ENCODE results near the gene FRMD4A.
"Not testable (repeated sequence)": the region's sequence is repeated elsewhere in the genome, so short reads cannot be mapped to it uniquely, and the experiment has no call there.

FRMD4A gene

GRCh38 chr10:14135196-14135595 lies 195.5 kb downstream of the FRMD4A start:
- not testable (repeated sequence) for DNase-seq

- no peak for DNase-seq
Observed at GRCh38 chr10:14134275-14134674, 196.4 kb downstream of the FRMD4A start.

DNA sequence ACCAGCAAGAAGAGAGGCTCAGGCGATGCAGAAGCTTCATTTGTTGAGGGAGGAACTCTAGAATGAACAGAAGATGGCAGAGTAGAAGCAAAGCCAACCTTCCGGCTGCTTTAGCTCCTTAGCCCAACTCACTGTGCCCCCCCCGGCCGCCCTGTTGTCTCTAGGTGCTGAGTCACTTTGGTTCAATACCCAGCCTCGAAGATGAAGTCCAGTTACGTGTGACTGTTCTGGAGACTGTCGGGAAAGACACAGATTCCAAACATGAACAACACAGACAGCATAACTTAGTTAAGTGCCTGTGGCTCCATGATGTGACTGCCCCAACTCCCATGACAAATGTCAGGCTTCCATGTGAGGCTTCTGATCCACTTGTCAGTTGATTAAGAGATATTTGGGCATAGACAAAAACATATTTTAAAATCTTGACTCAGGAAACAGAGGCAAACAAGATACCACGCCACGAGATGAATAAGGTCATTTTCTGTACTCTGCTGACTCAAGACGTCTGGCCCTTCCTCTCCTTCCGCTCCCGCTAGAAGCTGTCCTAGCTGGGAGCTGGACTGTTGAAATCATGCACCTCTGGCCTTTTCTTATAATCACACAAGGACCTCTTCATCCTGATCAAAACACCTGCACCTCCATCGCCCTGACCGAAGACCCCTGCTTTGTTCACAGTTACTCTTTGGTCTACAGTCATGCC lies 199.3 kb downstream of the FRMD4A start:
- no peak for DNase-seq

GRCh38 chr10:14129770-14130169 lies 201.0 kb downstream of the FRMD4A start:
- no peak for DNase-seq

DNA sequence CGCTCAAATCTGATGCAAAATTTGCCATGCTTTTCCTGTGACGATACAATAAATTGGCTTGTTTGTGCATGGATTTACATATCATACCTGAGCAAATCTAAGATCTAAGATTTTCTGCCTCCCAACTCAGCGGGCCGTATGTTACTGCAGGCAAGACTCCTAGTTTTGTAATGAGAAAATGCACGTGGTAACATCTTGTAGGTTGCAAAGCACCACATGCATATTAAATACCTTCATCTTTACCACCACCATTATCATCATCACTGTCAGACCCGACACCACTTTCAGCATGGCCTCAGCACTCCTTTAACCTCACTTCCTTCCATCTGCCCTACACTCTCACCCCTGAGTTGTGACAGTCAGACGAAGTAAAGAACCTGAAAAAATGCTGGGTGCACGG lies 202.2 kb downstream of the FRMD4A start:
- no peak for DNase-seq

DNA sequence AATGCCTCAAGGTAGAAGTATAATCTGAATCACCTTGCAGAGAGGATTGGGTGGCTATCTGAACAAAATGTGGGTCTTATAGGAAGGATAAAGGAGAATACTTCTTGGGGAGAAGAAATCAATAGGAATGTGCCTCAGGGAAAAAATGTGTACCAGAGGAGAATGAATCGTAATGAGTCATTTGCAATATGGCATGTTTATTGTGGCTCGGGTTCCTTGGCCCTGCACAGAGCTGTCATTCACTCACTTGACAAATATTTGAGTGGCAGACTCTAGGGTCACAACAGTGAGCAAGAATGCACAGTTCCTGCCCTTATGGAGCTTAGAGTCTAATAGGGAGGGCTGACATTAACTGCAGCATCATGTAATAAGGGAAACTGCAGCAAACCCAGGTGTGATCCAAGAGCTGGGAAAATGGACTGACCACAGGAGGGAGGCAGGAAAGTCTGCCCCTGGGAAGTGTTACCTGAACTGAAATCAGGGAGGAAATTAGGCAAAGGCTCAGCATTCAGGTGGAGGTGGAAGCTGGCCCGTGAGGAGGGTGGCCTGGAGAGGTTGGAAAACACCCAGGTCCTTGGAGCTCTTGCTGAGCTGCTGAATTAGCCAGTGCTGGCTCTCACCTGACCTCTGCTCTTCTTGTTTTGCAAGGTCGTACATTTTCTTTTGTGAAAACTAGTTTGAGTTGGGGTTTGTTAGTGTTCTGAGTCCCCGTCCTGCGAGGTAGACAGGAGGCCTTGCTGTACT lies 203.9 kb downstream of the FRMD4A start:
- DNase-seq = no peak

- no peak for DNase-seq
Observed at GRCh38 chr10:14125564-14125963, 205.2 kb downstream of the FRMD4A start.

DNA sequence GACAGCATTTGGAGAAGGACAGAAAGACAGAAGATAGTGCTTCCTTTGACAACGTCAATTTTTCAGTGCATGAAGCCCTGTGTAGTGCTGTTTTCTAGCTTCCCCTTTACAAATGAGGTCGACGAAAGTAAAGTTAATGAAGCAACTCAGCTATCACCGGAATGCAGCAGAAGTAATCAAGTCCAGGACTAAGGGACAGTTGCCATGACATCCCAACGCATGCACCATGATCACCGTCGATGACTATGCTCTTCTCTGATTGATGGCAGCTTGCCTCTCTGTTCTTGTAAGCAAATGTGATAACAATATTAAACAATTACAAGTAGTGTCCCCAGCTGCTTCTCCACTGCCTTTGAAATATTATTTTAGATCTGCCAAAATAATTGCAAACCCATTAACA lies 205.8 kb downstream of the FRMD4A start:
- DNase-seq = no peak

GRCh38 chr10:14123139-14123538 lies 207.6 kb downstream of the FRMD4A start:
- no peak for DNase-seq

DNA sequence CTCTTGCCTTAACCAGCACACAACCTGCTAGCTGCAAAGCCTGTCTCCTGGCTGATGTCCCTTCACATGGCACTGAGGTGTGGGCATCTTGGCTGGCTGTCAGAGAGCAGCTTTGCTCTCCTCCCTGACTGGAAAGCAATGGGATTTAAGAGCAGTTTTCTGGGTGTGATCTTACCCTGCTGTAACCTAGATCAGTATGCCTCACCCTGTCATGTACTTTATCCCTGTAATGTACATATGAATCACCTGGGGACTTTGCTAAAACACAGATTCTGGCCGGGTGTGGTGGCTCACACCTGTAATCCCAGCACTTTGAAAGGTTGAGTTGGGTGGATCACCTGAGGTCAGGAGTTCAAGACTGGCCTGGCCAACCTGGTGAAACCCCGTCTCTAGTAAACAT lies 209.9 kb downstream of the FRMD4A start:
- no peak for DNase-seq

DNA sequence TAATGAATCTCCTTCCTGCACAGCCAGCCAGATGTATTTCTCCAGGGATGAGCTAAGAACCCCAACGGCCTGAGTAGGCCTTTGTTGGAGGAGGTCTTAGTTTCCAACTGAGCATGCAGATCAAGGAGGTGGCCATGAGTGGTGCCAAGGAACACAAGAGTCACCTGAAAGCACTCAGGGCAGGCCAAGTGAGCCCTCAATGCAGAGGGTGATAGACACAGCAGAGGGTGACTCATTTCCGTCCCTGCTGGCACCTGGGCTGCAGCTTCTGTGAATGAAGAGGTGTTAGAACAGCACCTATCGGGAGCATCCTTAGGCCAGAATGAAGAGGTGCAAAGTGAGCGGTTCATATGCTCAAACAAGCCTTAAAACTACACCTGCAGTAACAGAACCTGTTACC lies 211.8 kb downstream of the FRMD4A start:
- no peak for DNase-seq

DNA sequence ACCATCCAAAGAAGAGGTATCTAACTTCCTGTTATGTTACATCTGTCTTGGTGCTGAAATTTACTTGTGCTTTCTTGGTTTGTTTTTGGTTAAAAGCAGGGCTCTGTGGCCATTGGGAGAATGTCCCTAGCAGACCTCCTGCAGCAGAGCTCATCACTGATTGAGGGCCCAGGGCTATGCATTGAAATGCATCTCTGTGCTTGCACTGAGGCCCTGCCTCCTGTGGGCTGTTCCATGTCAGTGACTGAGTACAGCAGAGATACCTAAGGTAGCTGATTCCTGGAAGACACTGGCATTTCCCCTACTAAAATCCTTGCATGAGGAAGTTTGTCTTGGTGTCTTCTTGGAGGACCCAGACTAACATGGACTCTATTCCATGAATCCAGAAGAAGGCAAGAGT lies 213.9 kb downstream of the FRMD4A start:
- DNase-seq = no peak

DNA sequence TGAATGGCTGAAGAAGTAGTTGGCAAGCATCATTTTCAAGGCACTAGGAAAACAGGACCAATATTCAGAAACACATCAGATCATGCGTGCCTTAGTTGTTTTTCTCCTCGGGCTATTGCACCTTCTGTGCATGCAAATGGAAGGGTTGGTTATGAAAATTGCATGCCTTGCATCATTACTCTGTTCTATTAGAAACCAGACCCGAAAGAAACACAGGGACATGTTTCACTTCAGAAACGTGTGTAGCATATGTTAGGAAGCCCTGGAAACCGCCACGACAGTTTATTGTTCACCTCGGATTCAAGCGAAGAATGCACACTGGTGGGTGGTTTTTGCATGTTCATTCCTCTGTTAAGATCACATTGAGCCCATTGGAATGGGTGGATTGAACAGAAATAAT lies 214.7 kb downstream of the FRMD4A start:
- no peak for DNase-seq

GRCh38 chr10:14114791-14115190 lies 215.9 kb downstream of the FRMD4A start:
- DNase-seq = no peak

GRCh38 chr10:14112056-14112455 lies 218.7 kb downstream of the FRMD4A start:
- no peak for DNase-seq

- no peak for DNase-seq
Observed at GRCh38 chr10:14111208-14111607, 219.5 kb downstream of the FRMD4A start.

DNA sequence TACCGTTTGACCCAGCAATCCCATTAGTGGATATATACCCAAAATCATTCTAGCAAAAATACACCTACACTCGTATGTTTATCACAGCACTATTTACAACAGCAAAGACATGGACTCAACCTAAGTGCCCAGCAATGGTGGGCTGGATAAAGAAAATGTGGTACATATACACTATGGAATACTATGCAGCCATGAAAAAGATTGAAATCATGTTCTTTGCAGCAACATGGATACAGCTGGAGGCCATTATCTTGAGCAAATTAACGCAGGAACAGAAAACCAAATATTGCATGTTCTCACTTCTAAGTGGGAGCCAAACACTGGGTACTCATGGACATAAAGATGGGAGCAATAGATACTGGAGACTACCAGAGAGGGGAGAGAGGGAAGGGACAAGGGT lies 223.9 kb downstream of the FRMD4A start:
- DNase-seq = no peak

- DNase-seq = no peak
Observed at GRCh38 chr10:14102056-14102455, 228.7 kb downstream of the FRMD4A start.

- DNase-seq = no peak
Observed at GRCh38 chr10:14099885-14100284, 230.8 kb downstream of the FRMD4A start.

GRCh38 chr10:14093730-14094484 lies 236.8 kb downstream of the FRMD4A start:
- DNase-seq = no peak

DNA sequence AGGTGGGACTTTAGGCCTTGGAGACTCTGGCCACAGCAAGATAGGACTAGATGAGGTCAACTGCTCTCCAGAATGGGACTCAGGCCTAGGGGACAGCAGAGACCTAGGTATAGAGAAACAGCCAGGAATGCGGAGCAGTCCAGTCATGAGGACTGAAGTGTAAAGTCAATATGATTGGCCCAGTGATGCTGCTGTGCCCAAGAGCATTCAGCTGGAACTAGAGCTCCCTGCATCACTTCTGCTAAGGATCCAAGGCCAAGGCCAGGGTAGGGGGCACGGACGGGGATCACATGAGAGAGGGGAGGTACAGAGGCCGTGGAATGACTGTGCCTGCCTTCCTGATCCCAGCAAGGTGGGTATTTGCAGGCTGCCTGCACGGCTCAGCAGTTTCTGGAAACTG lies 237.9 kb downstream of the FRMD4A start:
- no peak for DNase-seq

- no peak for DNase-seq
Observed at GRCh38 chr10:14089556-14090292, 241.0 kb downstream of the FRMD4A start.

DNA sequence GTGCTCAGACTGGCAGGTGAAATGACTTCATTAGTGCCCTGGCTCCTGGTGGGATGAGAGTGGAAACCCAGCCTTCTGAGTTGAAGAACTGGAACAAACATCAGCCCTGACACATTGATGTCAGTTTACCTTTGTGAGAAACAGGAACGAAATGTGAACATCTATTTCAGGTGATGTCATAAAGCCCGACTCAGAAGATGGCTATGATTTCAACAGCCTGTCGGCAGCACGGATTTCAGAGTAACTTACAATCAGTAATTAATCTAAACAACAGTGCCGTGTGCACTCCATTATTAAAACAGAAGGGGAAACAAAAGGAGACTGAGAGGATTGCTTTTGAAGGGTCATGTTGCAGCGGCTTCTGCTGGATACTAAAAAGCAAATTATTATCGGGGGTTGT lies 243.2 kb downstream of the FRMD4A start:
- no peak for DNase-seq

All from SHP77 treated with DMSO at 0.1 percent for 48 hours (cell line).